ENCODE results near the gene ZNF385C. TPM values are rescaled to one million over a fixed set of nuclear protein-coding genes. Genes with fewer than 3 reads are reported as not detected.

The ZNF385C gene
- total and polyA plus RNA-seq, 2 of the 13 experiments (the other 11 are each of a cell fraction or from before 2014, with no cell fraction given), result 2.3 to 6.1 TPM

DNA sequence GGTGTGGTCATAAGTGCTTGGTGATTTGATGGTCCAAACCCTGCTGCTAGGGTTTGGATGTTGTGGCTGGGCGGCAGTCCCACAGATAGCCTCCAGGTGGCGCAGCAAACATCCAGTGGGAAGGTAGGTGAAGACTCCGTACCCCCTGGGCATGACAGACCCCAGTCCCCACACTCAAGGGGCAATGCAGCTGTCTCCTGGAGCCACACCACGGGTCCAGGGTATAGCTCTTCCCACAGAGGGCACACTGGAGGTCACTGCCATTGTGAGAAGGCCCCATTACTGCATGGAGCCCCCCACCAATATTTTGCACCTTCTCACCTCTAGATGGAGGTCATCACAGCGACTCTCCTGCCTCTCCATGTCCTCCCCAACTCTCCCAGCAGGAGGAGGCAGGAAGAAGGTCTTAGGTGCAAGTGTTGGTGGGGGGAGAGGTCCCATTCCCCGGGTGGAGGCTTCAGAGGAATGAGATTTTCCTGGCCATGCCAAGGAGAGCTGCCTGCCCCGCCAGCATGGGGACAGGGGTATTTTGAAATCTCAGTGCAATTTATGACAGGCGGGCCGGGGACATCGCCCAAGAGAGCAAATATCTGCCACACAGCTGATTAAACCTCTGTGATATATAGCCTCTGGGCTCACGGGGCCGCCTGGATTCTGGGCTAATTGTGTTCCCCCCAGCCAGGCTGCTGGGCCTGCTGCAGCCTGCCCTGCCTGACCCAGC is 30.7 kb downstream of the ZNF385C start (continued):
- TF ChIP-seq YEATS2 (CRISPR knock-in tag; IDR thresholded peaks at IDR 0.05; ENCODE audit: borderline replicate concordance) (peak; percentile 30; the same call in 1 of the 2 replicates), SALL1 (CRISPR knock-in tag; IDR thresholded peaks at IDR 0.05) (peak; percentile 61; the same call in 1 of the 2 replicates), IRF2 (CRISPR knock-in tag; IDR thresholded peaks at IDR 0.05) (0 out of 2 replicates have a peak, but pooled peaks have one; percentile 5), NR2C2 (CRISPR knock-in tag; IDR thresholded peaks at IDR 0.05; ENCODE audit: borderline replicate concordance) (peak; percentile 62), GATAD1 (CRISPR knock-in tag; IDR thresholded peaks at IDR 0.05) (no peak), TBX3 (IDR thresholded peaks at IDR 0.05; ENCODE audit: borderline replicate concordance) (peak; percentile 28; the same call in 1 of the 2 replicates), PTBP1 (IDR thresholded peaks at IDR 0.05; ENCODE audit: low read depth, low read length, poor library complexity, severe bottlenecking) (peak; percentile 25), ZNF572 (CRISPR knock-in tag; IDR thresholded peaks at IDR 0.05) (peak; percentile 64; the same call in 1 of the 2 replicates), DNMT1 (CRISPR knock-in tag; IDR thresholded peaks at IDR 0.05) (0 out of 2 replicates have a peak, but pooled peaks have one; percentile 47), ERF (CRISPR knock-in tag; IDR thresholded peaks at IDR 0.05) (peak; percentile 53; the same call in 1 of the 2 replicates), LCORL (IDR thresholded peaks at IDR 0.05) (no peak), LCORL (CRISPR knock-in tag; IDR thresholded peaks at IDR 0.05) (peak; percentile 59; the same call in 1 of the 2 replicates), ZNF256 (CRISPR knock-in tag; conservative IDR thresholded peaks at IDR 0.05) (no peak), RAD21 (CRISPR knock-in tag; IDR thresholded peaks at IDR 0.05) (peak; percentile 96), ZBTB7A (CRISPR knock-in tag; IDR thresholded peaks at IDR 0.05) (peak; percentile 53; the same call in 1 of the 2 replicates), GFI1 (CRISPR knock-in tag; IDR thresholded peaks at IDR 0.05; ENCODE audit: borderline replicate concordance) (peak; percentile 45; the same call in 1 of the 2 replicates)
- TF ChIP-seq, protein P1, sequence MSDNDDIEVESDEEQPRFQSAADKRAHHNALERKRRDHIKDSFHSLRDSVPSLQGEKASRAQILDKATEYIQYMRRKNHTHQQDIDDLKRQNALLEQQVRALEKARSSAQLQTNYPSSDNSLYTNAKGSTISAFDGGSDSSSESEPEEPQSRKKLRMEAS (IDR thresholded peaks at IDR 0.05), result 0 out of 2 replicates have a peak, but pooled peaks have one; percentile 35
- TF ChIP-seq, protein P2, sequence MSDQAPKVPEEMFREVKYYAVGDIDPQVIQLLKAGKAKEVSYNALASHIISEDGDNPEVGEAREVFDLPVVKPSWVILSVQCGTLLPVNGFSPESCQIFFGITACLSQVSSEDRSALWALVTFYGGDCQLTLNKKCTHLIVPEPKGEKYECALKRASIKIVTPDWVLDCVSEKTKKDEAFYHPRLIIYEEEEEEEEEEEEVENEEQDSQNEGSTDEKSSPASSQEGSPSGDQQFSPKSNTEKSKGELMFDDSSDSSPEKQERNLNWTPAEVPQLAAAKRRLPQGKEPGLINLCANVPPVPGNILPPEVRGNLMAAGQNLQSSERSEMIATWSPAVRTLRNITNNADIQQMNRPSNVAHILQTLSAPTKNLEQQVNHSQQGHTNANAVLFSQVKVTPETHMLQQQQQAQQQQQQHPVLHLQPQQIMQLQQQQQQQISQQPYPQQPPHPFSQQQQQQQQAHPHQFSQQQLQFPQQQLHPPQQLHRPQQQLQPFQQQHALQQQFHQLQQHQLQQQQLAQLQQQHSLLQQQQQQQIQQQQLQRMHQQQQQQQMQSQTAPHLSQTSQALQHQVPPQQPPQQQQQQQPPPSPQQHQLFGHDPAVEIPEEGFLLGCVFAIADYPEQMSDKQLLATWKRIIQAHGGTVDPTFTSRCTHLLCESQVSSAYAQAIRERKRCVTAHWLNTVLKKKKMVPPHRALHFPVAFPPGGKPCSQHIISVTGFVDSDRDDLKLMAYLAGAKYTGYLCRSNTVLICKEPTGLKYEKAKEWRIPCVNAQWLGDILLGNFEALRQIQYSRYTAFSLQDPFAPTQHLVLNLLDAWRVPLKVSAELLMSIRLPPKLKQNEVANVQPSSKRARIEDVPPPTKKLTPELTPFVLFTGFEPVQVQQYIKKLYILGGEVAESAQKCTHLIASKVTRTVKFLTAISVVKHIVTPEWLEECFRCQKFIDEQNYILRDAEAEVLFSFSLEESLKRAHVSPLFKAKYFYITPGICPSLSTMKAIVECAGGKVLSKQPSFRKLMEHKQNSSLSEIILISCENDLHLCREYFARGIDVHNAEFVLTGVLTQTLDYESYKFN (CRISPR knock-in tag; conservative IDR thresholded peaks at IDR 0.05), result no peak
- TF ChIP-seq, protein P3, sequence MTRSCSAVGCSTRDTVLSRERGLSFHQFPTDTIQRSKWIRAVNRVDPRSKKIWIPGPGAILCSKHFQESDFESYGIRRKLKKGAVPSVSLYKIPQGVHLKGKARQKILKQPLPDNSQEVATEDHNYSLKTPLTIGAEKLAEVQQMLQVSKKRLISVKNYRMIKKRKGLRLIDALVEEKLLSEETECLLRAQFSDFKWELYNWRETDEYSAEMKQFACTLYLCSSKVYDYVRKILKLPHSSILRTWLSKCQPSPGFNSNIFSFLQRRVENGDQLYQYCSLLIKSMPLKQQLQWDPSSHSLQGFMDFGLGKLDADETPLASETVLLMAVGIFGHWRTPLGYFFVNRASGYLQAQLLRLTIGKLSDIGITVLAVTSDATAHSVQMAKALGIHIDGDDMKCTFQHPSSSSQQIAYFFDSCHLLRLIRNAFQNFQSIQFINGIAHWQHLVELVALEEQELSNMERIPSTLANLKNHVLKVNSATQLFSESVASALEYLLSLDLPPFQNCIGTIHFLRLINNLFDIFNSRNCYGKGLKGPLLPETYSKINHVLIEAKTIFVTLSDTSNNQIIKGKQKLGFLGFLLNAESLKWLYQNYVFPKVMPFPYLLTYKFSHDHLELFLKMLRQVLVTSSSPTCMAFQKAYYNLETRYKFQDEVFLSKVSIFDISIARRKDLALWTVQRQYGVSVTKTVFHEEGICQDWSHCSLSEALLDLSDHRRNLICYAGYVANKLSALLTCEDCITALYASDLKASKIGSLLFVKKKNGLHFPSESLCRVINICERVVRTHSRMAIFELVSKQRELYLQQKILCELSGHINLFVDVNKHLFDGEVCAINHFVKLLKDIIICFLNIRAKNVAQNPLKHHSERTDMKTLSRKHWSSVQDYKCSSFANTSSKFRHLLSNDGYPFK (CRISPR knock-in tag; IDR thresholded peaks at IDR 0.05; ENCODE audit: borderline replicate concordance), result peak; percentile 62; the same call in 1 of the 2 replicates
- TF ChIP-seq, protein P4, sequence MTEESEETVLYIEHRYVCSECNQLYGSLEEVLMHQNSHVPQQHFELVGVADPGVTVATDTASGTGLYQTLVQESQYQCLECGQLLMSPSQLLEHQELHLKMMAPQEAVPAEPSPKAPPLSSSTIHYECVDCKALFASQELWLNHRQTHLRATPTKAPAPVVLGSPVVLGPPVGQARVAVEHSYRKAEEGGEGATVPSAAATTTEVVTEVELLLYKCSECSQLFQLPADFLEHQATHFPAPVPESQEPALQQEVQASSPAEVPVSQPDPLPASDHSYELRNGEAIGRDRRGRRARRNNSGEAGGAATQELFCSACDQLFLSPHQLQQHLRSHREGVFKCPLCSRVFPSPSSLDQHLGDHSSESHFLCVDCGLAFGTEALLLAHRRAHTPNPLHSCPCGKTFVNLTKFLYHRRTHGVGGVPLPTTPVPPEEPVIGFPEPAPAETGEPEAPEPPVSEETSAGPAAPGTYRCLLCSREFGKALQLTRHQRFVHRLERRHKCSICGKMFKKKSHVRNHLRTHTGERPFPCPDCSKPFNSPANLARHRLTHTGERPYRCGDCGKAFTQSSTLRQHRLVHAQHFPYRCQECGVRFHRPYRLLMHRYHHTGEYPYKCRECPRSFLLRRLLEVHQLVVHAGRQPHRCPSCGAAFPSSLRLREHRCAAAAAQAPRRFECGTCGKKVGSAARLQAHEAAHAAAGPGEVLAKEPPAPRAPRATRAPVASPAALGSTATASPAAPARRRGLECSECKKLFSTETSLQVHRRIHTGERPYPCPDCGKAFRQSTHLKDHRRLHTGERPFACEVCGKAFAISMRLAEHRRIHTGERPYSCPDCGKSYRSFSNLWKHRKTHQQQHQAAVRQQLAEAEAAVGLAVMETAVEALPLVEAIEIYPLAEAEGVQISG (CRISPR knock-in tag; IDR thresholded peaks at IDR 0.05), result peak; percentile 32; the same call in 1 of the 2 replicates
